ENCODE data around the gene DHX34. TPM values are rescaled to one million over a fixed set of nuclear protein-coding genes. Genes with fewer than 3 reads are reported as not detected.
"Not testable (repeated sequence)": the region's sequence is repeated elsewhere in the genome, so short reads cannot be mapped to it uniquely, and the experiment has no call there.

DHX34 gene
- total RNA-seq, 6 donors from 2014 or later: 8.4 to 80.7 (median 19.4) TPM

DNA sequence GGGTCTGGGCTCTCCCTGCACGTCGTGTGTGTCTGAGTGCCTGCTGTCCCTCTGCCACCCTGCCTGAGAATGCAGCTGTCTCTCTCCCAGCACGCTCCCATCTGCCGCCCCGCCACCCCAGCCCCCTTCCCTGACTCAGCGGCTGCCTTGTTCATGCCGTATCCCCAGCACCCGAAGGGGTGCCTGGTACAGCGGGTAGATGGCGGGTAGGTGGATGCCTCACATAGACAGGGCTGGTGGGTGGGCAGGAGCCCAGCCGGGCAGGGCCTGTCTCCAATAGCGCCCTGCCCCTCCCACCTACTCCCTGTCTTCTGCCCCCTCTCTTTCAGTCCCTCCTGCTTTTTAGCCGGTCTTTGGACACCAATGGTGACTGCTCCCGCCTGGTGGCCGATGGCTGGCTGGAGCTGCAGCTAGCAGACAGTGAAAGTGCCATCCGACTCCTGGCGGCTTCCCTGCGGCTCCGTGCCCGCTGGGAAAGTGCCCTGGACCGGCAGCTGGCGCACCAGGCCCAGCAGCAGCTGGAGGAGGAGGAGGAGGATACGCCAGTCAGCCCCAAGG, 30.3 kb downstream of the DHX34 start:
- Histone ChIP-seq H3K27me3 (no peaks in the 10 kb centered on the region), H3K36me3 (peaks cover 26 to 79% (median 72%) of the 10 kb centered on the region in 4 donors), H3K4me1 (peaks cover 0 to 10% (median 5%) of the 10 kb centered on the region in 4 donors), H3K4me3 (no peak overlapping the region), H3K27ac (no peak overlapping the region), H3K9me3 (no peaks in the 10 kb centered on the region)
- no peak for TF ChIP-seq POLR2AphosphoS5 (IDR thresholded peaks at IDR 0.05)
- no peak for TF ChIP-seq POLR2A (IDR thresholded peaks at IDR 0.05)
- TF ChIP-seq, protein P1, sequence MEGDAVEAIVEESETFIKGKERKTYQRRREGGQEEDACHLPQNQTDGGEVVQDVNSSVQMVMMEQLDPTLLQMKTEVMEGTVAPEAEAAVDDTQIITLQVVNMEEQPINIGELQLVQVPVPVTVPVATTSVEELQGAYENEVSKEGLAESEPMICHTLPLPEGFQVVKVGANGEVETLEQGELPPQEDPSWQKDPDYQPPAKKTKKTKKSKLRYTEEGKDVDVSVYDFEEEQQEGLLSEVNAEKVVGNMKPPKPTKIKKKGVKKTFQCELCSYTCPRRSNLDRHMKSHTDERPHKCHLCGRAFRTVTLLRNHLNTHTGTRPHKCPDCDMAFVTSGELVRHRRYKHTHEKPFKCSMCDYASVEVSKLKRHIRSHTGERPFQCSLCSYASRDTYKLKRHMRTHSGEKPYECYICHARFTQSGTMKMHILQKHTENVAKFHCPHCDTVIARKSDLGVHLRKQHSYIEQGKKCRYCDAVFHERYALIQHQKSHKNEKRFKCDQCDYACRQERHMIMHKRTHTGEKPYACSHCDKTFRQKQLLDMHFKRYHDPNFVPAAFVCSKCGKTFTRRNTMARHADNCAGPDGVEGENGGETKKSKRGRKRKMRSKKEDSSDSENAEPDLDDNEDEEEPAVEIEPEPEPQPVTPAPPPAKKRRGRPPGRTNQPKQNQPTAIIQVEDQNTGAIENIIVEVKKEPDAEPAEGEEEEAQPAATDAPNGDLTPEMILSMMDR (IDR thresholded peaks at IDR 0.05): no peak
- no peak for TF ChIP-seq EP300 (IDR thresholded peaks at IDR 0.05)
- DNase-seq (no peak), ATAC-seq (ENCODE audit: low FRiP score in 2 of 2) (no peak)
- 95 to 96% methylated on average over 15 to 18 of the region's 23 CpGs for WGBS, 2 donors

DNA sequence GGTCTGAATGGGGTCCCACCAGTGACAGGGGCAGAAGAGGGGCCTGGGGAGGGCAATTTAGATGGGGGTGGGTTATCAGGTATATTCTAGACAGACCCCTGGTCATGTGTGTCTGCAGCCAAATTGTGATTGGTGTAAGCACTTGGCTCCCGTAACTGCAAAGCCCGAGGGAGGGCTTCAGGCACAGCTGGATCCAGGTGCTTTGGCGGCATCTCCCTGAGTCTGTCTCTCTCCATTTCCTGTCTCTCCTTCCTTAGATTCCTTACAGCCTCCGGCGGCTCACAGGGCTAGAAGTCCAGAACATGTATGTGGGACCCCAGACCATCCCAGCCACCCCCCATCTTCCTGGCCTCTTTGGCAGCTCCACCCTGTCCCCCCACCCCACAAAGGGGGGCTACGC, 31.4 kb downstream of the DHX34 start:
- ATAC-seq (ENCODE audit: low FRiP score in 2 of 2) (no peak), DNase-seq (no peak)
- H3K4me3 ChIP-seq: no peak overlapping the region
- peaks cover 0 to 10% (median 5%) of the 10 kb centered on the region in 4 donors for H3K4me1 ChIP-seq
- H3K27me3 ChIP-seq: peaks cover 0 to under 1% (median 0%) of the 10 kb centered on the region in 4 donors
- peaks cover 15 to 68% (median 61%) of the 10 kb centered on the region in 4 donors for H3K36me3 ChIP-seq
- H3K9me3 ChIP-seq: no peaks in the 10 kb centered on the region
- TF ChIP-seq, protein P1 (IDR thresholded peaks at IDR 0.05): no peak
- TF ChIP-seq EP300 (IDR thresholded peaks at IDR 0.05) (no peak), POLR2AphosphoS5 (IDR thresholded peaks at IDR 0.05) (no peak), POLR2A (IDR thresholded peaks at IDR 0.05) (no peak)
- H3K27ac ChIP-seq: no peak overlapping the region
- 96% methylated on average over 5 to 6 of the region's 6 CpGs for WGBS, 2 donors

DNA sequence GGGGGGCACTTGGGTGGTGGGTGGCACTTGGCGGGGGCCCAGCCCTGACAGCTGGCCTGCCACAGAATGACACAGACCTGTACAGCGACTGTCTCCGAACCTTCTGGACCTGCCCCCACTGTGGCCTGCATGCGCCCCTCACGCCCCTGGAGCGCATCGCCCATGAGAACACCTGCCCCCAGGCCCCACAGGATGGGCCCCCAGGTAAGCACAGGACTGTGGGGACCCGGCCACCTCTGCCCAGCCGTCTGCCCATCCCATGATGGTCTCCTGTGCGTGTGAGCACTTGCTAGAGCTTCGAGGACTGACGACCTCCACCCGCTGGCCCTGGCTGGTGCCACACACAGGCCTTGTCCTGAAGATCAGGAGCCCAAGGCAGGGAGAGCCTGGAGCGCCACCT, 32.0 kb downstream of the DHX34 start:
- ATAC-seq (ENCODE audit: low FRiP score in 2 of 2) (no peak), DNase-seq (no peak)
- peak overlapping the region in 2 of 4 donors; percentile 36 to 72 for H3K27ac ChIP-seq
- H3K36me3 ChIP-seq: peaks cover 10 to 63% (median 55%) of the 10 kb centered on the region in 4 donors
- H3K4me1 ChIP-seq: peaks cover 0 to 10% (median 5%) of the 10 kb centered on the region in 4 donors
- TF ChIP-seq, protein P1 (IDR thresholded peaks at IDR 0.05): no peak
- TF ChIP-seq EP300 (IDR thresholded peaks at IDR 0.05): no peak
- TF ChIP-seq POLR2A (IDR thresholded peaks at IDR 0.05): no peak
- TF ChIP-seq POLR2AphosphoS5 (IDR thresholded peaks at IDR 0.05): no peak
- no peaks in the 10 kb centered on the region for H3K9me3 ChIP-seq
- no peak overlapping the region for H3K4me3 ChIP-seq
- peaks cover 0 to 3% (median 0%) of the 10 kb centered on the region in 4 donors for H3K27me3 ChIP-seq
- WGBS, 2 donors: 93% methylated on average over 11 to 14 of the region's 14 CpGs

DNA sequence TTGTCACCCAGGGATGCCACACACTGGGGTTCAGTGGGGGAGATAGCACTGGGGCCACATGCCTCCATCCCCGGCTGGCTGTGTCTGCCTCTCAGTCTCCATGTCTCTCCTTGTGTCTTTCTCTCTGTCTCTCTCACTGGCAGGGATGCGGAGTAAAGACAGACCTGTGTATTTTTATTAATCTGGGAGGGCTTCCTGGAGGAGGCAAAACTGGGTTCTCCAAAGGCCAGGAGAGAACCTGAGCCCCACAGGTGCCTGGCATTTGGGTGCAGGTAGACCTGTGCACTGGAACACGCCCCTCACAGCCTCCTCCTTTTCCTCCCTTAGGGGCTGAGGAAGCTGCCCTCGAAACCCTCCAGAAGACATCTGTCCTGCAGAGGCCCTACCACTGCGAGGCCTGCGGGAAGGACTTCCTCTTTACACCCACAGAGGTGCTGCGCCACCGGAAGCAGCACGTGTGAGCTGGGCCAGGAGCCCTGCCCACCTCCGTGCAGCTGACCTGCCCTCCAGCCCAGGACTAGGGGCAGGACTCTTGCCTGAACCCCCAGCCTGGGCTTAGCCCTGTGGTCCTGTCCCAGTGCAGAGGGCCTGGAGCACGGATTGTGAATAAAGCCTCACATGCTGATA, 32.7 kb downstream of the DHX34 start:
- DNase-seq (peak in 1 of 2 donors; percentile 72), ATAC-seq (ENCODE audit: low FRiP score in 2 of 2) (peak; percentile 38 to 70)
- Histone ChIP-seq H3K4me1 (peaks cover 0 to 10% (median 5%) of the 10 kb centered on the region in 4 donors), H3K9me3 (no peaks in the 10 kb centered on the region), H3K27ac (peak overlapping the region in 2 of 4 donors; percentile 36 to 72), H3K36me3 (peaks cover 4 to 56% (median 49%) of the 10 kb centered on the region in 4 donors), H3K27me3 (peaks cover 0 to 3% (median 0%) of the 10 kb centered on the region in 4 donors), H3K4me3 (no peak overlapping the region)
- TF ChIP-seq EP300 (IDR thresholded peaks at IDR 0.05) (no peak), POLR2AphosphoS5 (IDR thresholded peaks at IDR 0.05) (peak in 1 of 2 donors; percentile 42)
- 73 to 98% methylated on average over 5 to 11 of the region's 11 CpGs for WGBS, 2 donors

DNA sequence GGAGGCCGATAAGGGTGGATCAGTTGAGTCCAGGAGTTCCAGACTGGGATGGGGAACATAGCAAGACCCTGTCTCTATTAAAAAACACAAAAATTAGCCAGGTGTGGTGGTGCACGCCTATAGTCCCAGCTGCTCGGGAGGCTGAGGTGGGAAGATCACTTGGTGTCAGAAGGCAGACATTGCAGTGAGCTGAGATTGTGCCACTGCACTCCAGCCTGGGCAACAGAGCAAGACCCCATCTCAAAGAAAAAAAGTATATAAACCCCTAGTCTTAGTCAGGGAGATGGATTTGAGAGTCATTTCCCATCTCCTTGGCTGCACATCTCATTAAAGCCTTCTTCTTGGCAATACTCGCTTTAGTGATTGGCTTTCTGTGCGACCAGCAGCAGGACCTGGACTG, 34.8 kb downstream of the DHX34 start:
- DNase-seq; H3K27me3 ChIP-seq; H3K9me3 ChIP-seq; ATAC-seq (ENCODE audit: low FRiP score in 2 of 2); H3K4me3 ChIP-seq: not testable (repeated sequence)
- Histone ChIP-seq H3K4me1 (peaks cover 0 to 10% (median 6%) of the 10 kb centered on the region in 4 donors), H3K27ac (peak overlapping the region in 1 of 4 donors; percentile 23), H3K36me3 (peaks cover 0 to 37% (median 31%) of the 10 kb centered on the region in 4 donors)
- 86 to 89% methylated on average over 5 of the region's 5 CpGs for WGBS, 2 donors

DNA sequence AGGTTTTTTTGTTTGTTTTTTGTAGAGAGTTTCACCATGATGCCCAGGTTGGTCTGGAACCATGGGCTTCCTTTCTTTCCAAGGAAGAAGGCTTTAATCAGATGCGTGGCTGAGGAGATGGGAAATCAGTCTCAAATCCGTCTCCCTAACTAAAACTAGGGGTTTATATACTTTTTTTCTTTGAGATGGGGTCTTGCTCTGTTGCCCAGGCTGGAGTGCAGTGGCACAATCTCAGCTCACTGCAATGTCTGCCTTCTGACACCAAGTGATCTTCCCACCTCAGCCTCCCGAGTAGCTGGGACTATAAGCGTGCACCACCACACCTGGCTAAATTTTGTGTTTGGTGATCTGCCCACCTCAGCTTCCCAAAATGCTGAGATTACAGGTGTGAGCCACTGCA, 35.4 kb downstream of the DHX34 start:
- not testable (repeated sequence) for DNase-seq; H3K4me3 ChIP-seq; H3K27me3 ChIP-seq; ATAC-seq (ENCODE audit: low FRiP score in 2 of 2); H3K9me3 ChIP-seq; H3K27ac ChIP-seq
- peaks cover 0 to 10% (median 7%) of the 10 kb centered on the region in 4 donors for H3K4me1 ChIP-seq
- H3K36me3 ChIP-seq: peaks cover 0 to 31% (median 27%) of the 10 kb centered on the region in 4 donors
- 88 to 93% methylated on average over 4 of the region's 4 CpGs for WGBS, 2 donors

DNA sequence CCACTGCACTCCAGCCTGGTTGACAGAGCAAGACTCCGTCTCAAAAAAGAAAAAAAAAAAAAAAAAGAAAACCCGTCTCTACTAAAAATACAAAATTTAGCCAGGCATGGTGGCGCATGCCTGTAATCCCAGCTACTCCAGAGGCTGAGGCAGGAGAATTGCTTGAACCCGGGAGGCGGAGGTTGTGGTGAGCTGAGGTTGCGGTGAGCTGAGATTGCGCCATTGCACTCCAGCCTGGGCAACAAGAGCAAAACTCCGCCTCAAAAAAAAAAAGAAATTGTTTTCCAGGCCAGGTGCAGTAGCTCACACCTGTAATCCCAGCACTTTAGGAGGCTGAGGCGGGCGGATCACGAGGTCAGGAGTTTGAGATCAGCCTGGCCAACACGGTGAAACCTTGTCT, 37.5 kb downstream of the DHX34 start:
- H3K4me3 ChIP-seq; ATAC-seq (ENCODE audit: low FRiP score in 2 of 2); H3K9me3 ChIP-seq; H3K27me3 ChIP-seq: not testable (repeated sequence)
- H3K4me1 ChIP-seq: peaks cover 0 to 12% (median 7%) of the 10 kb centered on the region in 4 donors
- peak overlapping the region in 1 of 4 donors; percentile 88 for H3K27ac ChIP-seq
- DNase-seq: peak in 1 of 2 donors; percentile 37
- peaks cover 0 to 10% (median 6%) of the 10 kb centered on the region in 4 donors for H3K36me3 ChIP-seq
- WGBS, 2 donors: 63 to 89% methylated on average over 12 of the region's 12 CpGs

DNA sequence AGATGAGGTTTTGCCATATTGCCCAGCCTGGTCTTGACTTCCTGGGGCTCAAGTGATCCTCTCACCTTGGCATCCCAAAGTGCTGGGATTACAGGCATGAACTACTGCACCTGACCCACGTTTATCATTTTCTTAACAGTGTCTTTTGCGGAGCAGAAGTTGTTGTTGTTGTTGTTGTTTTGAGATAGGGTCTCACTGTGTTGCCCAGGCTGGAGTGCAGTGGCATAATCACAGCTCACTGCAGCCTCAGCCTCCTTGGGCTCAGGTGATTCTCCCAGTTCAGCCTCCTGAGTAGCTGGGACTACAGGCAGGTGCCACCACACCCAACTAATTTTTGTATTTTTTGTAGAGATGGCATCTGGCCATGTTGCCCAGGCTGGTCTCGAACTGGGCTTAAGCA, 38.5 kb downstream of the DHX34 start:
- not testable (repeated sequence) for H3K36me3 ChIP-seq; H3K4me3 ChIP-seq; H3K4me1 ChIP-seq; H3K27me3 ChIP-seq; DNase-seq; H3K9me3 ChIP-seq; ATAC-seq (ENCODE audit: low FRiP score in 2 of 2)
- WGBS, 2 donors: 68 to 85% methylated on average over 3 of the region's 3 CpGs
- H3K27ac ChIP-seq: peak overlapping the region in 1 of 4 donors; percentile 88

DNA sequence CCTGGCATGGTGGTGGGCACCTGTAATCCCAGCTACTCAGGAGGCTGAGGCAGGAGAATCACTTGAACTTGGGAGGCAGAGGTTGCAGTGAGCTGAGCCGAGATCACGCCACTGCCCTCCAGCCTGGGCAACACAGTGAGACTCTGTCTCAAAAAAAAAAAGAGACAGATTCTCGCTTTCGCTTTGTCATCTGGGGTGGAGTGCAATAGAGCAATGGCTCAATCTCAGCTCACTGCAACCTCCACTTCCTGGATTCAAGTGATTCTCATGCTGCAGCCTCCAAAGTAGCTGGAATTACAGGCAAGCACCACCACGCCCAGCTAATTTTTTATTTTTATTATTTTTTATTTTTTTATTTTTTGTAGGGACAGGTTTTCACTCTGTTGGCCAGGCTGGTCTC, 39.6 kb downstream of the DHX34 start:
- WGBS, 2 donors: 76 to 80% methylated on average over 5 of the region's 5 CpGs
- not testable (repeated sequence) for H3K4me1 ChIP-seq, H3K4me3 ChIP-seq, H3K36me3 ChIP-seq, H3K9me3 ChIP-seq, H3K27me3 ChIP-seq
- DNase-seq (peak in 1 of 2 donors; percentile 48), ATAC-seq (ENCODE audit: low FRiP score in 2 of 2) (peak; percentile 60 to 69)
- peak overlapping the region; percentile 63 to 88 (median 79) for H3K27ac ChIP-seq

All from upper lobe of left lung (tissue), 6 donors.